ENCODE data around the gene SLC6A2. TPM values are rescaled to one million over a fixed set of nuclear protein-coding genes. Genes with fewer than 3 reads are reported as not detected.

Gene SLC6A2
- total and polyA plus RNA-seq, 2 experiments from 2014 or later, result 0.35 to 0.39 TPM

GRCh38 chr16:55622930-55623561 lies 32.7 kb upstream of the SLC6A2 start:
- Histone ChIP-seq H3K9me2 (ENCODE audit: insufficient read depth) (peaks cover 18% of the 10 kb centered on the region), H3K36me3 (ENCODE audit: insufficient read depth) (no peaks in the 10 kb centered on the region), H3K27me3 (ENCODE audit: insufficient read depth) (no peaks in the 10 kb centered on the region), H4K20me1 (replicated peaks; ENCODE audit: insufficient read depth) (no peaks in the 10 kb centered on the region), H3K4me3 (no peak overlapping the region), H3K4me1 (ENCODE audit: insufficient read depth) (peaks cover 8% of the 10 kb centered on the region; the same call in 1 of the 2 replicates), H3K27ac (ENCODE audit: low read depth) (no peak overlapping the region), H3K79me2 (replicated peaks; ENCODE audit: insufficient read depth) (no peaks in the 10 kb centered on the region), H3K4me2 (no peak overlapping the region), H3F3A (replicated peaks; ENCODE audit: low read depth) (no peaks in the 10 kb centered on the region), H2AFZ (peak overlapping the region; percentile 96; the same call in 1 of the 2 replicates)
- TF ChIP-seq CTCF (conservative IDR thresholded peaks at IDR 0.05; ENCODE audit: low read depth in 2 of 2), result peak; percentile 57 to 77
- no peak for TF ChIP-seq NANOG (IDR thresholded peaks at IDR 0.05; ENCODE audit: borderline replicate concordance)
- no peak for TF ChIP-seq EZH2phosphoT487 (IDR thresholded peaks at IDR 0.05; ENCODE audit: unreplicated experiment)
- no peak for TF ChIP-seq ZNF331 (CRISPR knock-in tag; IDR thresholded peaks at IDR 0.05; ENCODE audit: low read depth)
- peaks cover 17% of the 10 kb centered on the region for H3K9me3 Mint-ChIP-seq
- H3K4me1 Mint-ChIP-seq, result peaks cover 8% of the 10 kb centered on the region; the same call in 2 of the 3 replicates
- DNase-seq (ENCODE audit: low spot score) (peak; percentile 86), ATAC-seq (peak; percentile 100)
- H3K27me3 Mint-ChIP-seq (ENCODE audit: insufficient read depth, low read depth, poor library complexity), result peaks cover 3% of the 10 kb centered on the region
- H3K36me3 Mint-ChIP-seq (ENCODE audit: low read depth), result peaks cover 9% of the 10 kb centered on the region; the same call in 1 of the 3 replicates
- no peak overlapping the region for H3K4me3 Mint-ChIP-seq
- peak overlapping the region; percentile 30 for H3K27ac Mint-ChIP-seq

- no peaks in the 10 kb centered on the region for H3F3A ChIP-seq (replicated peaks; ENCODE audit: low read depth)
- DNase-seq (ENCODE audit: low spot score), result no peak
- H3K79me2 ChIP-seq (replicated peaks; ENCODE audit: insufficient read depth), result no peaks in the 10 kb centered on the region
- peaks cover 22% of the 10 kb centered on the region for H3K9me3 Mint-ChIP-seq
- H3K36me3 ChIP-seq (ENCODE audit: insufficient read depth), result no peaks in the 10 kb centered on the region
- H3K4me1 ChIP-seq (ENCODE audit: insufficient read depth), result peaks cover 9% of the 10 kb centered on the region; the same call in 1 of the 2 replicates
- peaks cover 3% of the 10 kb centered on the region for H3K27me3 Mint-ChIP-seq (ENCODE audit: insufficient read depth, low read depth, poor library complexity)
- H3K4me1 Mint-ChIP-seq, result peaks cover 10% of the 10 kb centered on the region; the same call in 2 of the 3 replicates
- no peak overlapping the region for H3K27ac ChIP-seq (ENCODE audit: low read depth)
- no peaks in the 10 kb centered on the region for H3K27me3 ChIP-seq (ENCODE audit: insufficient read depth)
- no peak for ATAC-seq
- H3K9me2 ChIP-seq (ENCODE audit: insufficient read depth), result peaks cover 18% of the 10 kb centered on the region
- H3K27ac Mint-ChIP-seq, result no peak overlapping the region
- H3K4me3 ChIP-seq, result no peak overlapping the region
- no peak overlapping the region for H3K4me2 ChIP-seq
- no peaks in the 10 kb centered on the region for H4K20me1 ChIP-seq (replicated peaks; ENCODE audit: insufficient read depth)
- H3K36me3 Mint-ChIP-seq (ENCODE audit: low read depth), result peaks cover 9% of the 10 kb centered on the region; the same call in 1 of the 3 replicates
- no peak overlapping the region for H2AFZ ChIP-seq
- no peak overlapping the region for H3K4me3 Mint-ChIP-seq
- TF ChIP-seq CTCF (conservative IDR thresholded peaks at IDR 0.05; ENCODE audit: low read depth in 2 of 2) (no peak; a peak in 1 of 4 replicates), STAT1 (IDR thresholded peaks at IDR 0.05; ENCODE audit: unreplicated experiment) (no peak), EZH2phosphoT487 (IDR thresholded peaks at IDR 0.05; ENCODE audit: unreplicated experiment) (no peak), POLR2AphosphoS5 (IDR thresholded peaks at IDR 0.05; ENCODE audit: low read depth) (no peak), CREB1 (CRISPR knock-in tag; IDR thresholded peaks at IDR 0.05; ENCODE audit: low read depth) (no peak)
- TF ChIP-seq, protein P1, sequence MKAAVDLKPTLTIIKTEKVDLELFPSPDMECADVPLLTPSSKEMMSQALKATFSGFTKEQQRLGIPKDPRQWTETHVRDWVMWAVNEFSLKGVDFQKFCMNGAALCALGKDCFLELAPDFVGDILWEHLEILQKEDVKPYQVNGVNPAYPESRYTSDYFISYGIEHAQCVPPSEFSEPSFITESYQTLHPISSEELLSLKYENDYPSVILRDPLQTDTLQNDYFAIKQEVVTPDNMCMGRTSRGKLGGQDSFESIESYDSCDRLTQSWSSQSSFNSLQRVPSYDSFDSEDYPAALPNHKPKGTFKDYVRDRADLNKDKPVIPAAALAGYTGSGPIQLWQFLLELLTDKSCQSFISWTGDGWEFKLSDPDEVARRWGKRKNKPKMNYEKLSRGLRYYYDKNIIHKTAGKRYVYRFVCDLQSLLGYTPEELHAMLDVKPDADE (IDR thresholded peaks at IDR 0.05), result no peak
- TF ChIP-seq, protein P2, sequence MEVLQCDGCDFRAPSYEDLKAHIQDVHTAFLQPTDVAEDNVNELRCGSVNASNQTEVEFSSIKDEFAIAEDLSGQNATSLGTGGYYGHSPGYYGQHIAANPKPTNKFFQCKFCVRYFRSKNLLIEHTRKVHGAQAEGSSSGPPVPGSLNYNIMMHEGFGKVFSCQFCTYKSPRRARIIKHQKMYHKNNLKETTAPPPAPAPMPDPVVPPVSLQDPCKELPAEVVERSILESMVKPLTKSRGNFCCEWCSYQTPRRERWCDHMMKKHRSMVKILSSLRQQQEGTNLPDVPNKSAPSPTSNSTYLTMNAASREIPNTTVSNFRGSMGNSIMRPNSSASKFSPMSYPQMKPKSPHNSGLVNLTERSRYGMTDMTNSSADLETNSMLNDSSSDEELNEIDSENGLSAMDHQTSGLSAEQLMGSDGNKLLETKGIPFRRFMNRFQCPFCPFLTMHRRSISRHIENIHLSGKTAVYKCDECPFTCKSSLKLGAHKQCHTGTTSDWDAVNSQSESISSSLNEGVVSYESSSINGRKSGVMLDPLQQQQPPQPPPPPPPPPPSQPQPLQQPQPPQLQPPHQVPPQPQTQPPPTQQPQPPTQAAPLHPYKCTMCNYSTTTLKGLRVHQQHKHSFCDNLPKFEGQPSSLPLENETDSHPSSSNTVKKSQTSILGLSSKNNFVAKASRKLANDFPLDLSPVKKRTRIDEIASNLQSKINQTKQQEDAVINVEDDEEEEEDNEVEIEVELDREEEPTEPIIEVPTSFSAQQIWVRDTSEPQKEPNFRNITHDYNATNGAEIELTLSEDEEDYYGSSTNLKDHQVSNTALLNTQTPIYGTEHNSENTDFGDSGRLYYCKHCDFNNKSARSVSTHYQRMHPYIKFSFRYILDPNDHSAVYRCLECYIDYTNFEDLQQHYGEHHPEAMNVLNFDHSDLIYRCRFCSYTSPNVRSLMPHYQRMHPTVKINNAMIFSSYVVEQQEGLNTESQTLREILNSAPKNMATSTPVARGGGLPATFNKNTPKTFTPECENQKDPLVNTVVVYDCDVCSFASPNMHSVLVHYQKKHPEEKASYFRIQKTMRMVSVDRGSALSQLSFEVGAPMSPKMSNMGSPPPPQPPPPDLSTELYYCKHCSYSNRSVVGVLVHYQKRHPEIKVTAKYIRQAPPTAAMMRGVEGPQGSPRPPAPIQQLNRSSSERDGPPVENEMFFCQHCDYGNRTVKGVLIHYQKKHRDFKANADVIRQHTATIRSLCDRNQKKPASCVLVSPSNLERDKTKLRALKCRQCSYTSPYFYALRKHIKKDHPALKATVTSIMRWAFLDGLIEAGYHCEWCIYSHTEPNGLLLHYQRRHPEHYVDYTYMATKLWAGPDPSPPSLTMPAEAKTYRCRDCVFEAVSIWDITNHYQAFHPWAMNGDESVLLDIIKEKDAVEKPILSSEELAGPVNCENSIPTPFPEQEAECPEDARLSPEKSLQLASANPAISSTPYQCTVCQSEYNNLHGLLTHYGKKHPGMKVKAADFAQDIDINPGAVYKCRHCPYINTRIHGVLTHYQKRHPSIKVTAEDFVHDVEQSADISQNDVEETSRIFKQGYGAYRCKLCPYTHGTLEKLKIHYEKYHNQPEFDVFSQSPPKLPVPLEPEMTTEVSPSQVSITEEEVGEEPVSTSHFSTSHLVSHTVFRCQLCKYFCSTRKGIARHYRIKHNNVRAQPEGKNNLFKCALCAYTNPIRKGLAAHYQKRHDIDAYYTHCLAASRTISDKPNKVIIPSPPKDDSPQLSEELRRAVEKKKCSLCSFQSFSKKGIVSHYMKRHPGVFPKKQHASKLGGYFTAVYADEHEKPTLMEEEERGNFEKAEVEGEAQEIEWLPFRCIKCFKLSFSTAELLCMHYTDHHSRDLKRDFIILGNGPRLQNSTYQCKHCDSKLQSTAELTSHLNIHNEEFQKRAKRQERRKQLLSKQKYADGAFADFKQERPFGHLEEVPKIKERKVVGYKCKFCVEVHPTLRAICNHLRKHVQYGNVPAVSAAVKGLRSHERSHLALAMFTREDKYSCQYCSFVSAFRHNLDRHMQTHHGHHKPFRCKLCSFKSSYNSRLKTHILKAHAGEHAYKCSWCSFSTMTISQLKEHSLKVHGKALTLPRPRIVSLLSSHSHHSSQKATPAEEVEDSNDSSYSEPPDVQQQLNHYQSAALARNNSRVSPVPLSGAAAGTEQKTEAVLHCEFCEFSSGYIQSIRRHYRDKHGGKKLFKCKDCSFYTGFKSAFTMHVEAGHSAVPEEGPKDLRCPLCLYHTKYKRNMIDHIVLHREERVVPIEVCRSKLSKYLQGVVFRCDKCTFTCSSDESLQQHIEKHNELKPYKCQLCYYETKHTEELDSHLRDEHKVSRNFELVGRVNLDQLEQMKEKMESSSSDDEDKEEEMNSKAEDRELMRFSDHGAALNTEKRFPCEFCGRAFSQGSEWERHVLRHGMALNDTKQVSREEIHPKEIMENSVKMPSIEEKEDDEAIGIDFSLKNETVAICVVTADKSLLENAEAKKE (CRISPR knock-in tag; IDR thresholded peaks at IDR 0.05), result no peak
Observed at GRCh38 chr16:55623640-55624039, 32.1 kb upstream of the SLC6A2 start.
